ENCODE results near the gene NRP2. TPM values are rescaled to one million over a fixed set of nuclear protein-coding genes. Genes with fewer than 3 reads are reported as not detected.

Gene NRP2
- total RNA-seq, 1 donor from 2014 or later = 498 TPM

DNA sequence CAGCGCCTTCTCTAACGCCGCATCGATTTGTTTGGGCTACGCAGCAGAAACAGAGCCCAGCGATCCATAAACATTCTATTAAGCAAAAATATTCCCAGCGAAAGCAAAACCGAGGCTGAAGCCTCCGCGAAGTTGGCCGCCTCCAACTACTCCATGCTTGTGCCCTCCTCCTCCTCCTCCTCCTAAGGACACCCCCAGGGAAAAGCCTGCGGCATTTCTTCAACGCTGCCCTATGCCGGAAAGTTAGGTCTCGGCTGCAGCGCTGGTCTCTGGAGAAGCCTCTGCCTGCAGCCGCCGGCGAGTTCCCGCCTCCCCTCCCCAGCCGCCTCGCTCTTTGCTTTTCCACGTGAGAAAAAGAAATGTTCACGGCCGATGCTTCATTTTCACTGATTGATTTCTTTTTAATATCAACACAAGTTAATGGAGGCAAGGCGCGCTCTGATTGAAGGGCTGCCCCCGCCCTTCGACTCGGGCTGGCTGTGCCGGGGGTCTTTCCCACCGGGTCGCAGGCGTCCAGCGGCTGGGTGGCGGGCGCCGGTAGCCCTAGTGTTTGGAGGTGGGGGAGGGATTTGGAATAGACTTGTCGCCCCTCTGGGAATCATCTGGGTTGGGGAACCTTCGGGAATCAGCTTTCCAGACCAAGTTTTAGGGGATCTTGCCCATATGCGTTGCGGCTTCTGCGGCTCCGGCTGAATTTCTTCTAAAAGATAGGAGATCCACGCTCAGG, 3.9 kb downstream of the NRP2 start:
- DNase-seq (ENCODE audit: extremely low read depth, low read depth, low spot score) = no peak

DNA sequence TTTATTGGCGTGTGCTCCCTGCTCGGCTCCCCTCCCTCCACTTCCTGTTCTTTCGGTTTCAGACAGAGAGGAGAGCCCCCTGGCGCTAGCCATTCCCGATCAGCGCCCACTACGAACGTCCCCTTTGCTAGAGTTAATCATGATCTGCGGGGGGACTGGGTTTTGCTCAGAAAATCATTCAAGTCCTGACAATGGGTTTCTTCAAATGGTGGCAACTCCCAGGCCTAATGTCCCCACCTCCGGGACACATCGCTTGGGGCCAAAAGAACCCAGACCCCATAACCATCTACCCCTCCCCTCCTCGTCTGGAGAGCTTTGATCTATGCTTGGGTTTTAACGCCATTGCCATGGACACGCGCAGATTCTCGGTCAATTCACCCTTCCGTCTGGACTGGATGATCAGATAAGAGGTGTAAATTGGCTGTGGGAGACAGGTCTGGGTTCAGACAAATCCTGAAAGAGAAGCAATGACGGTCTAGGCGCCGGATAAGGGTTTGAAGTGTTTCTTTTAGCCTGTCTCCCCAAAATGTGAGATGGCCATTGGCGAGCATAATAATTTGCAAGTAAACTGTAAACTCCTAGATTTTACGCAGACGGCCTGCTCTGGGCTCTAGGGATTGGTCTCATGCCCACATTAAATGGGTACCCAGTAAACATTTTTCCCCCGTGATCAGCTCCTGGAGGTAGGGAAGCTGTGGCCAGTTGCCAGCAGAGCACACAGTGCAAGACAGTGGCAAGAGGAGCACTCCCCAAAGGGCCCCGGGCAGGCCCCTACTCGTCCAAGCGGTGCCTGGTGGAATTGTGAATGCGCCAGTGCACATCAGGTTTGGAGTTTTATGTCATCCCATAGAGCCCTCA, 4.7 kb downstream of the NRP2 start:
- DNase-seq (ENCODE audit: extremely low read depth, low read depth, low spot score) = no peak

DNA sequence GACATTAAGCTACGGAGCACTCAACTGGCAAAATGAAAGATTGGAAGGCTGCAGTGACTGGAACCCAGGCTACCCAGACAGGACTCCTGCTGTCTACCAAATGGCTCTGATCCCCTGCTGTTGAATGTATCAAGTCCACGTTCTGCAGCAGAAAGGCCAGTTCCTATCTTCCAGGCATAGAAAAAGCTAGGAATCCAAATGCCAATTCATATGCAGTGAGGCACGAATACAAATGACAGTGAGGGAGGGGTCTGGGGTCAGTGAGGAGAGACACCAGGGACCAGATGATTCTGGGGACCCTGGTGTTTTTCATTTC, 5.3 kb downstream of the NRP2 start:
- no peak for DNase-seq (ENCODE audit: extremely low read depth, low read depth, low spot score)

DNA sequence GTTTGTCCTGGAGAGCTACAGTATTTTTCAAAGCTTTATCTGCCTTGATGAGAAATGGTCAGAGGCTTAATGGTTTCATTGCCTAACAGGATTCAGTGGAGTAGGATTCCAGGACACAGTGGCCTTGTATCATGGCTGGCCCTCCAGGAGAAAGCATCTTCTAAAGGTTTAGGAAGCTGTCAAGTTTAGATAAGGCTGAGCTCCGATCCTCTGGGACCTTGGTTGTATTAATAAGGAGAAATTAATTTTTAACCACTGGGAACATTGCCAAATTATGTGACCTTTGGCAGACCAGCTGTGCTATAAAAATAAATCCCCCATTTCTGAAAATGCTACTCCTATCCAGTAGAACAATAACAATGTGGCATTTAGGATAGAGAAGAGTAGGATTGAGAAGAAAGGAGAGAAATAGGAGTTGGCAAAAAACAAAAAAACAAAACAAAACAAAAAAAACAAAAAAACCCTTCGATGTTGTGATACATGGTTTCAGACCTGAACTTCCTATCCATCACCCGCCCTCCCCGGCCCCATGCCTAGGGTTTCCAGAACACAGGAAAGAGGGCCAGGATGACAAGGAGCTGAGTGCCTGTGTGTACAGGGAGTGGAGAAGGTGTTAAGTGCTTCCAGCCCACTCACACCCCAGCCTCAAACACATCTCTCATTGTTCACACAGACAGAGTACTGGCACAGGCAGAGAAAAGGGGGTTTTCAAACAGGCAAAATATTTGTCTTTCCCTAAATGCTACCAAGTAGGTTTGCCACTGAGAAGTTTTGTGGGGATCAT, 6.3 kb downstream of the NRP2 start:
- no peak for DNase-seq (ENCODE audit: extremely low read depth, low read depth, low spot score)

DNA sequence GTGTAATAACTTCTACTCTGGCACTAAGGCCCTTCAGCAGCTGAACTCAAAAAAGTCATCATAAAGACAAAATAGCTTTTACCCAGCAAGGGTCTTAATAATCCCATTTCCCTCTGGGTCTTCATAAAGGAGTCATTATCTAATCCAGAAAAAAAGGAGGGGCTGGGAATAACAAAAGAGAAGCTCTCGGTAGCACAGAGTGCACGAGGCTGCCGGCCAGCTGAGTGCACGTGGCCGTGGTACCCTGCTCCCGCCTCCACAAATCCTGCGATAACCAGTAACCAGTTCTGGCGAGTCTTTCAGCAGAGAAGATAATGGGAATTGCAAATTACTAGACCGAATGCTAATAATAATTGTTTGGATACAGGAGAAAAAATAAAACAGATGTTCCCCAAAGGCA, 7.5 kb downstream of the NRP2 start:
- DNase-seq (ENCODE audit: extremely low read depth, low read depth, low spot score) = no peak

DNA sequence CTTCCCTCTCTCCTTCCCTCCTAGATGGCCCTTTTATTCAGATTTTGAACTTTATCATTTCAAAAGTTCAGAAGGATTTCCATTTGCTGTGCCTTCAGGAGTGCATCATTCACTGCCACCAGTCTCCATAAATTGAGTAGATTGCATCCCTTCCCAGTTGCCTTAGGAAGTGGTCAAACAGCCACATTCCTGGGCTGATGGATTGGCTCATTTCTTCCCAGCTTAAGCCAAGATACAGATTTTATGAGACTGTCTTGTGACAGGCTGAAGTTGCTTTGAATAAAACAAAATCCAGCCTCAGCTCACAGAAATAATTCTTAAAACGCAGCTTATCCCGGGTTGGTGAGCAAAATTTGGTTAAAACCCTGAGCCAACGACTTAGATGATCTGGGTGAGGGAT, 9.8 kb downstream of the NRP2 start:
- no peak for DNase-seq (ENCODE audit: extremely low read depth, low read depth, low spot score)

DNA sequence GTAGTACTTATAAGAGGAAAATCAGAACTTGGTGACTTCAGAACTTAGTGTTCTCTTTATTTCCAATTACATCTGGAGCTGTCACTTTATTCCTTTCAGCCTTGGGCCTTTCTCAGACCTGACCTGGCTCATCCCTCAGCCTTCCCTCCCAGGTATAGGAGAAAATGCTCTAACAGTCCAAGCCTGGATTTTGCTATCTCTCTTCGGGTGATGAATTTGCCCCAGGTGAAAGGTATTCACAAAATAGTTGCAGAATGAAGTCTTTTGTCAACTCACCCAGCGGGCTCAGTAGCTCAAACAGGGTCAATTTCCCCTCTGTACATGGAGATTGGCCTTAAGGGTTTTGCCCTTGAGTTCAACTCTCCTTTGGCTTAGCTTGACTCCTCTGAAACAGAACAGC, 12.0 kb downstream of the NRP2 start:
- no peak for DNase-seq (ENCODE audit: extremely low read depth, low read depth, low spot score)

DNA sequence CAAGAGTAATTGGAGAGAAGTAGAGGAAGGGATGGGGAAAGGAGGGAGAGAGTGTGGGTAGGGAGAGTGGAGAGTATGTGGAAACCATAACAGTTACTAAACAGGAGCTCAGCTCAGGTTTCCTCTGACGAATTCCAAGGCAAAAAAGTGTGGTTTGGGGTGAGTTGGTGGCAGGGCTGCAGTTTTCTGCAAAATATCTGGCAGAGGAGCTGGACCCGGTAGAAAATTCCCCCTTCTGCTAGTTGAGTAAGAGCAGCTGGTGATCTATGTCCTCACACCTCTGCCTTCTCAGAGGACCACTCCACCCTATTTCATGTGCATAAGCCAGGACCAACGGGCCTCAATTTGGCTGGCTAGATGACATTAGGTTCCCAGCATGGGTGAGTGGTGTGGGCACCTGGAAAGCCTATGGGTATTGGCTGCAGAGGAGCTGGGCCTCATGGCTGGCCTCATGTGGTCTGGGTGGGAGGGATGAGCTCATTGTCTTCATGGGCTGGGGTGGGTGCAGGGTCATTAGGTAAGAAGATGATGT, 13.2 kb downstream of the NRP2 start:
- DNase-seq (ENCODE audit: extremely low read depth, low read depth, low spot score) = no peak

DNA sequence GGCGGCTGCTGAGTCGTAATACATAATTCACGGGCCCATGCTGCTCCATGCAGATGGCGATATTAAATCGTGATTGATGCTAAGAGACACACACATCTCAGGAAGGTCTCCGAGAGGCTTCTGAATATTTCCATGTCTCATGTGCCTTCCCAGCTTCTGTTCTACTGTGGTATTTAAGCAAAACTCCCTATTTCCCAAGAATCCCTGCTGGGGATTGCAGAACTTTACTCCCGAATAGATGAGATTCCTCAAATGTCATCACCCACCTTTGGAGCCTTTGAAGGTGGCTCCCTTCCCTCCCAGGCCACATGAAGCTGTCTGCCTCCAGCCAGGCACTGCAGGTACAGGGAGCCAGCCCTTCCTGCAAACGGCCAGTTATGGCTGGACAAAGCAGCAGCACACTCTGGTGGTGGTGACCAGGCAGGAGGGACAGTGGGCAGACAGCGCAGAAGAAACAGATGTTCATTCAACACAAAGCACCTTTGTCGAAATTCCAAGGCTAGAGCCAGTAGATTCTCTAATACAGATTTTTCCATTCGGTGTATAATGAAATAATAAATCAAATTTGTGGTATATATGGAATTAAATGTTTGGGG, 14.1 kb downstream of the NRP2 start:
- DNase-seq (ENCODE audit: extremely low read depth, low read depth, low spot score) = no peak

DNA sequence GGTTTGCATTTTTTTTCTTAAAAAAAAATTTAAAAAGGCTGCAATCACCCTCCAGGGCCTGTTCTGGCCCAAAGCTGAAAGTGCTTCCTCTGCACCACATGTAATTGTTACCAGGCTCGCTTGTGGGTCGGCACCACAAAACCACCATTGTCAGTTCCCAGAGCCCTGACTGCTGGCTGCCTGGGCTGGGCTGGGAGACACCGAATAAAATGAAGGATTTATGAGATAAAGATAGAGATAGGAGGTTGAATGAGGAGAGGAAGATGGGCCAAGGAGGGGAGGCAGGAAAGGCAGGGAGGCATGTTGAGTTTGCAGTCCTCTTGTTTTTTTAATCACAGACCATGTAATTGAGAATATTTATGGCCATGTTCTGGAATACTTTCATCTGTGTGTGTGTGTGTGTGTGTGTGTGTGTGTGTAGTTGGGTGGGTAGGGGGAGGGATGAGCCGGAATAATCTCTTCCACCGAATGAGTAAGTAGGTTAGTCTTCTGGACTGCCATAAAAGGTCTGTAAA, 14.7 kb downstream of the NRP2 start:
- no peak for DNase-seq (ENCODE audit: extremely low read depth, low read depth, low spot score)

DNA sequence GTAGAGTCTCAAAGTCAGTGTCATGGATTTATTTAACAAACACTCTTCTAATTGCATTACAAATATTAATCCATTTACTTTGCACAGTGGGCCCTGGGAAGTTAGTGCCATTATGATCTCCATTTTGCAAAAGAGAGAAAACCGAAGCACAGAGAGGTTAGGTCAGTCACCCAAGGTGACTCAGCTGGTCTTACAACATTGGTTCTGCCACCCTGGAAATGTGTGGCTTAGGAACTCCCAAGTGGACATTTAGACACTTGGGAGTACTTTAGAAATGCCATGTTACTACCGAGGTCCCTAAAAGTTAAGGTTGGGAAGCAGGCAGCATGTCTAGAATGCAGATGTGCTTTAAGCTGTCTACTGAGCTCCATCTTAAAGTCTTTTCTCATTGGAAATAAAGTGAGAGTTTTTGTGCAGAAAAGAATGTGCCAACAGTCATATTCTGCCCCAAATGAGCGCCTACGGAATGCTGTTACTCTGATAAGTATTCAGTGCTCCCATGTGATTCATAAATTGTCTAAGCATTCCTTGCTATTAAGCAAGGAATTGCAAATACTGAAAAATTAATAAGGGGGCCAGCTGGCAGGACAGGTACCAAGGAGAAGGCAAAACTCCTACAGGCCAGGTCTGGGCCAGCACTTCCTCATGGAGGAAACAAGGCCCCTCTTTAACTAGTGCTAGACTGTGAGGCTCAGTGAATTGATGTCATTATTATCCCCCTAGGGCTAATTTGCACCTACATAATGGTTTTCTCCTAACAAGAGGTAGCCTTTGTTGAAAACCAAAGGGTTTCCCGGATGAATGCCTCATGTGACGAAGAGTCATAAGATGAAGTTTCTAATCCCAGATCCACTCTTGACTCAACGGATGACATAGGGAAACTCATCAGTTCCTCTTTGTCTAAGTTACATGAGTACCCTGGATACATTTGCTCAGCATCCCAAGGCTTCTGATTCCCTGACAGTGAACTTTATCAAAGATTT, 16.3 kb downstream of the NRP2 start:
- no peak for DNase-seq (ENCODE audit: extremely low read depth, low read depth, low spot score)

DNA sequence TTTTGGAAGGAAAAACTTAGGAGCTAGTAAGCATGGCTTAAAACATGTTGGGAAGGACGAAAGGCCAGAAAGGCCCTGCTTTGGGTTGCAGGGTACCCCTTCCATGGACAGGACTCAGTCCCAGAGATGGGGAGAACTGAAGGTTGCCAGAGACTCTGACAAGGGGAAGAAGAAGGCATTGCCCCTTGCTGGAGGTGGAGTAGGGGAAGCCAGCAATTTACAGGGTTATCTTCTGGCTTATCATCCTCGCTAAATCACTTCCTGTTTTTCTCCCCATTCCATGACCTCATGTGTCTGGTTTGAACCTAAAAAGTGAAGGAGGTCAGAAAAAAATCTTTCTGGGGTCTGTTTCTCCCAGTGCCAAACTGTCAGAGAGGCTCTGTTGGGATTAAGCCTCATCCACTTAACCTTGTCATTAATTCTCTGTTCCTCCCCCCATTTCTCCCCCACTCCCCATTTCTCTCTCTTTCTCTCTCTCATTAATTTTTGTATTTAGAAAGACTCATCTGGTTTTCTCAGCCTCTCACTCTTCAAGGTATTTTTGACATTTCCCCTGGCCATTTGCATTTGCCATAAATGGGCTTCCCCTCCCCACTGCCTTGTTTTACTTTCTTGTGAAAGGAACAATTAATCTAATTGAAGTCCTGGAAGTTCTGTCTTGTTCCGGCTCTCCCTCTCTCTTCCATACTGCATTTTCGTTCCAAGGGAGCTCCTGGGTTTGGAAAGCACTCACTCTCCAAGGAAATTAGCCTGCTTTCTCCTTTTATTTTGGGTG, 17.4 kb downstream of the NRP2 start:
- DNase-seq (ENCODE audit: extremely low read depth, low read depth, low spot score) = no peak

DNA sequence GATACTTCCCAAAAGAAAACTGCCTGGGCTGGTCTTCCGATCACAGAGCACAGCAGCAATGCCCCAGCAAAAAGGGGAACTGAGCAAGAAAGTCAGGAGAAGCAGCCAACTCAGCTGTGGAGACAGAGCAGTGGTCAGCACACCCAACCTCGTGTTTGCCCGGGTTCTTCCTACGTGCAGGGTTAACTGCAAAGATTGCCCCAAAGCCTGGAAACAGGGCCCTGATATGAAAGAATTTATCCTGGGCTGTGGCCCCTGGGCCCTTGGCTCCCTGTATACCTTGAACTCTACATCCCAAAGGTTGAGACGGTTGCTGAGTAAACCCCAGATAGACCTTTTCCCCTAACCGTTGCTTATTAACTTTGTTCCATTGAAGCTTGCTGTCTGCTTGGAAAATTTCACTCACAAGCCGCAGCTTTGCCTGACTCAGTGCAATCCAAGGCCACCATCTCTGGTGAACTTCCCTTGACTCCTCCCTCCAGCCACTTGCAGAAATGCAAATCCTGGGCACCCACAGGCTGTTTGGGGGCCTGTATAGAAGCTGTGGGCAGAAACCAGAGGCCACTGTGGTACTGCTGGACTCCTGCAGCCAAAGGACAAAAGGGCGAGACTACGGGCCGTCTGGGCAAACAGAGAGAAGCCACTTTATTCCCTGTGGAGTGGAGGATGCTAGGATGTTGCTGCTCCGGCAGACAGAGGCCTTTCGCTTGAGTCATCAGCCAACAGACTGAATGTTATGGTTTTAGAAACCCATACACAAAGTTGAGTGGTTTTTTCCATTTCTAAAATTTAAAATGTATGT, 18.2 kb downstream of the NRP2 start:
- DNase-seq (ENCODE audit: extremely low read depth, low read depth, low spot score) = no peak

DNA sequence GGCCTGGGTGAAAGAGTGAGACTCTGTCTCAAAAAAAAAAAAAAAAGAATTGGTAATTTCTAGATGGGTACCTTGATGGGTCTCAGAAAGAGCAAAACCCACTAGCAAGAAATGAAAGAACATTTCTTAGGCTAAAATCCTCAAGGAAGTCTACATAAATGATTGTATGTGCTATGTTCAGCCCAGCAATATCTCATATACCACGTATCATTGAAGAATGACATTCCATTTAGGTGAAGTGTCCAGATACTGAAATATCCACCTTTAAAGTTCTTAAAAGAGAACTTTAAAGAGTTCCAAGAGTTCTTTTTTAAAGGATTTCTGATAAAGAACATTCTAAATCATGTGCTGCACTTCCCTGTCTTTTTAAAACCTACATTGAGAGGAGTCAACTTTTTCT, 19.2 kb downstream of the NRP2 start:
- no peak for DNase-seq (ENCODE audit: extremely low read depth, low read depth, low spot score)

DNA sequence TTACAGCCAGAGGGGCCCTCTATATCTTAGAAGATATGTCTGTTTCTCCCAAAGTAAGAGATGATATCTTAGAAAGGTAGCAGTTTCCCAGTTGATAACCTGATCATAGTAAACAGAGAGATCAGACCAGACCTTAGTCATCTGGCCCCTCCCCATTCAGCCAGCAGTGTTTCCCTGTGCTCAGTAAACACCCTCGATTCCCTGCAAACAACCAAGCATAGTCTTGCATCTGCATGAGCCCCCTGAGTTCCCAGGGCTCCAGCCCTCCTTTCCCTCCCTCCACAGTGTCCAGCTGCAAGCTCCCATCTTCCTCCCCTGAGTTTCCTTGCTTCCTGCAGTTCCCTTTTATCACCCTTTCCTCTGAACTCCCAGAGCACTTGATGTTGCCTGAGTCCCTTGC, 20.3 kb downstream of the NRP2 start:
- DNase-seq (ENCODE audit: extremely low read depth, low read depth, low spot score) = no peak

DNA sequence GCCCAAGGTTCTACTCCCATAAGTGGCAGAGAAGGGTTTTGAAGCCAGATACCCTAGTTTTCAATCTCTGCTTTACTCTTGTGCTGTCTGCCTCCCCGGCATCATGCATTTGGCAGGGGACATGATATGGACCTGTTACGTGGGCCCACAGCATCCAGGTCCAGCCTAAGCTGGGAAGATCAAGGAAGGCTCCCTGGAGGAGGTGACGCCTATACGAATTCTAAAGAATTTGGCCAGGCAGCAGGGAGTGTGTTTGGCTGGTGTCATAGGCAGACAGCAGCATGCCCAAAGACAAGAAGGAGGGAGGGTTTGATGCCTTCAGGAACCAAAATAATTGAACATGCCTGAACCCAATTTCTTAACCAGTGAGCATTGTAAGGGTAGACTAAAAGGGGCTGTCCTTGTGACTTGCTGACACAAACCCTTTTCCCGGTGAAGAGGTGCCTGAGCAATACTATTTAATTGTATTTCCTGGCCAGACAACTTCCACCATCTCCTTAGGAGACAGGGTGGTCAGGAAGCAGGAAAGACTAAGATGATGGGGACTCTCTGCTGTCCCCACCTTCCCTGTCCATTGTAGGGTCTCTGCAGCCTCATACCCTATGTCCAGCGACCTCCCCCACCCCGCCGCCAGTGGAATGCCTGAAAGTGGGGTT, 21.3 kb downstream of the NRP2 start:
- no peak for DNase-seq (ENCODE audit: extremely low read depth, low read depth, low spot score)

DNA sequence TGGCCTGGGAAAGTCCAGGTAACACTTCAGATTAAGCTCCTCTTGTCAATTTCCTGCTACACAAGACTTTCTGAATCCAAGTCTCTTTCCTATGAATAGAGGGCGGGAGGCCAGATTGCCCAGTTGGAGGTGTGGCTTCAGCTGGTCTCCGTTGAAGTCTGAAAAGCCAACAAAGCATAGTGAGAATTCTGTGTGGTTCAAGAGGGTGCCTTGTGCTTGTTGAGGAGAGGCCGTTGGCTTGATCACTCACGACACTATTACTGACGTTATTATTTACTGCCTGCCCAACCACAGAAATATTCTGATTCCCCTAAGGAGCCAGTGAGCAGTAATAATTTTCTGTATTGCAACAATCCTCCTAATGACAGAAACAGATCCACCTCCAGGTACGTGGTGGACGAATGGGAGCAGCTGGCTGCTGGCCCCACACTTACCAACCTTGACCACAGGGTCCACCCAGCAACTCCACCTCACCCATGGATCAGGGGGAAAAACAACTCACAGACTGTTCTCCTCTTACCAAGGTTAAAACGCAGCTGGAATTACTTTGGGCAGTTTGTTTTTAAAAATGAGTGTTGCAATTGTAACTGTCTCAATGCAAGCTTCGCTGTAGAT, 21.9 kb downstream of the NRP2 start:
- DNase-seq (ENCODE audit: extremely low read depth, low read depth, low spot score) = no peak

Measured in glomerular endothelial cell (primary cell).